Esophagus muscularis mucosa (tissue), 4 donors: ENCODE results near the gene ZNF485.

Experiments used
- EP300 ChIP-seq: sonication (generic); formaldehyde crosslinking; IDR thresholded peaks from one replicate; pipeline ENCODE4 v1.6.1; 2017; ENCODE audit warnings: antibody characterized with exemption
- POLR2A ChIP-seq: fragments of 450-650 bp; IDR thresholded peaks from one replicate; pipeline ENCODE4 v1.6.1; 2017; ENCODE audit warnings: antibody characterized with exemption, moderate library complexity, mild to moderate bottlenecking, low read depth
- POLR2AphosphoS5 ChIP-seq, 2 donors: sonication (generic); formaldehyde crosslinking; IDR thresholded peaks; one replicate each; pipeline ENCODE4 v1.6.1; 2017; ENCODE audit warnings: antibody characterized with exemption in 2 of 2
- TF ChIP-seq, protein P1 (sequence below), 3 experiments: fragments of 200-600 bp in 2 of 3; fragments of 450-650 bp in 1 of 3; sonication (generic) in 2 of 3; IDR thresholded peaks; one replicate each; pipeline ENCODE4 v1.5.1; 2017 to 2019; ENCODE audit warnings: antibody characterized with exemption in 3 of 3, mild to moderate bottlenecking in 2 of 3, moderate library complexity in 1 of 3

DNA sequence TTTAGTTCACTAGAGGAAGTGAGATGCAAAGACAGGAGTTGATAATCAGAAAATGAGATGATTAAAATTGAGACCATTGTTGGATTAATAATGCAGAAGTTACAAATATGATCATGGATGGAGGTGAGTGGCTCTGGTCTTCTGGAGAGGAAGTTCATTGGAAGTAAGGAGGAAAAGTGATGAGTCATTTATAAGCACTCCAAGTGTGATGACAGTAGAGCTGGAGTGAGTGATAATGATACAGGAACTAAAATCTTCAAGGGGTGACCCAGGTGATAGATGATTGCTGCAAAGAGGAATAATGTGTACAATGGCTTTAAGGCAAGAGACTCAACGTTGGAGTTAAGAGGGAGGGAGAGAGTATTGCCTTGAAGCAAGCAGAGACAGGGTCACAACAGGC, 21.7 kb downstream of the ZNF485 start:
- TF ChIP-seq, protein P1, sequence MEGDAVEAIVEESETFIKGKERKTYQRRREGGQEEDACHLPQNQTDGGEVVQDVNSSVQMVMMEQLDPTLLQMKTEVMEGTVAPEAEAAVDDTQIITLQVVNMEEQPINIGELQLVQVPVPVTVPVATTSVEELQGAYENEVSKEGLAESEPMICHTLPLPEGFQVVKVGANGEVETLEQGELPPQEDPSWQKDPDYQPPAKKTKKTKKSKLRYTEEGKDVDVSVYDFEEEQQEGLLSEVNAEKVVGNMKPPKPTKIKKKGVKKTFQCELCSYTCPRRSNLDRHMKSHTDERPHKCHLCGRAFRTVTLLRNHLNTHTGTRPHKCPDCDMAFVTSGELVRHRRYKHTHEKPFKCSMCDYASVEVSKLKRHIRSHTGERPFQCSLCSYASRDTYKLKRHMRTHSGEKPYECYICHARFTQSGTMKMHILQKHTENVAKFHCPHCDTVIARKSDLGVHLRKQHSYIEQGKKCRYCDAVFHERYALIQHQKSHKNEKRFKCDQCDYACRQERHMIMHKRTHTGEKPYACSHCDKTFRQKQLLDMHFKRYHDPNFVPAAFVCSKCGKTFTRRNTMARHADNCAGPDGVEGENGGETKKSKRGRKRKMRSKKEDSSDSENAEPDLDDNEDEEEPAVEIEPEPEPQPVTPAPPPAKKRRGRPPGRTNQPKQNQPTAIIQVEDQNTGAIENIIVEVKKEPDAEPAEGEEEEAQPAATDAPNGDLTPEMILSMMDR (IDR thresholded peaks at IDR 0.05), result no peak
- TF ChIP-seq POLR2AphosphoS5 (IDR thresholded peaks at IDR 0.05) (no peak), POLR2A (no peak), EP300 (no peak)
